Lower leg skin (tissue), 4 donors: Measurements from ENCODE around the gene AUTS2. TPM values are rescaled to one million over a fixed set of nuclear protein-coding genes. Genes with fewer than 3 reads are reported as not detected.

Experiments used
- DNase-seq, 2 donors: peaks; one replicate each; pipeline ENCODE4 v3.0.0-alpha.2; 2019; ENCODE audit warnings: low spot score in 2 of 2
- H3K4me3 ChIP-seq: fragments of 200-600 bp; sonication (generic); 2 replicates; pipeline ENCODE4 v1.5.1; 2017; ENCODE audit warnings: mild to moderate bottlenecking, low read depth; ENCODE audit not compliant: poor library complexity, severe bottlenecking
- POLR2A ChIP-seq, 2 donors: fragments of 450-650 bp; IDR thresholded peaks; one replicate each; pipeline ENCODE4 v1.6.1; 2016 to 2017; ENCODE audit warnings: antibody characterized with exemption in 2 of 2, mild to moderate bottlenecking in 1 of 2, moderate library complexity in 1 of 2
- WGBS, 2 donors: methylation state at CpG; one replicate each; pipeline ENCODE4 v1.1.5; 2018; 5-methylcytosine and 5-hydroxymethylcytosine counted together
- intact Hi-C: fragments of 100-400 bp; cut with DNase I; formaldehyde crosslinking; loops from one replicate; pipeline ENCODE4 v1.15.0; 2023; ENCODE audit warnings: low total_unique reads
- total RNA-seq, 4 donors: library from RNA; depleted of rRNA; stranded (reverse); fragments of >200 nt; gene quantifications; one replicate each; pipeline ENCODE4 v1.1.0, GENCODE V29; 2016
- TF ChIP-seq, protein P1 (sequence below), 3 donors: fragments of 450-650 bp; IDR thresholded peaks; one replicate each; pipeline ENCODE4 v1.5.1; 2016; ENCODE audit warnings: antibody characterized with exemption in 3 of 3, mild to moderate bottlenecking in 3 of 3, moderate library complexity in 2 of 3

The AUTS2 gene
- total RNA-seq, 4 donors from 2014 or later = 30.8 to 41.9 (median 40.5) TPM

DNA sequence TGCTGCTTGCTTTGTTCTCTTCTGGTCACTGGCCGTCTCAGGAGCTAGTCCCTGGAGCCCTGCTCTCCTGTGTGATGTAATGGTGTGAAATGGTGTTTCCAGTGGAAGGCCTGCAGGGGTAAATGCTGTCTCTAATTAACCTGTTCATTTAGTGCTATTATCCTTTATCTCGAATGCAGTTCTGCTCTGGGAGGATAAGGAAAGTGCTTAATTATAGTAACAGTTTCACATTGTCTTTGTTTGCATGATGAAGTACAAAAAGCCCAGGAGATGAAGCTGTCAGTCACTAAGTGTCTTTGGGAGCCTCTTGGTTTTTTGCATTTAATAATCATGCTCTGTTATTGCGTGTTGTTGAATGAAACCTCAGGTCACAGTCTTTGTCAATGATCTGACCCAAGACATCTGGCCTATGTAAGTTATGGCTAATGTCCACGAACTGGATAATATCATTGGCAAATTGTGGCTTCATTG is 778.3 kb downstream of the AUTS2 start:
- 73 to 81% methylated on average over 4 of the region's 4 CpGs for WGBS, 2 donors
- H3K4me3 ChIP-seq = no peak overlapping the region
- DNase-seq = no peak
- intact Hi-C loops = no loop called here
- no peak for TF ChIP-seq POLR2A (IDR thresholded peaks at IDR 0.05)
- TF ChIP-seq, protein P1, sequence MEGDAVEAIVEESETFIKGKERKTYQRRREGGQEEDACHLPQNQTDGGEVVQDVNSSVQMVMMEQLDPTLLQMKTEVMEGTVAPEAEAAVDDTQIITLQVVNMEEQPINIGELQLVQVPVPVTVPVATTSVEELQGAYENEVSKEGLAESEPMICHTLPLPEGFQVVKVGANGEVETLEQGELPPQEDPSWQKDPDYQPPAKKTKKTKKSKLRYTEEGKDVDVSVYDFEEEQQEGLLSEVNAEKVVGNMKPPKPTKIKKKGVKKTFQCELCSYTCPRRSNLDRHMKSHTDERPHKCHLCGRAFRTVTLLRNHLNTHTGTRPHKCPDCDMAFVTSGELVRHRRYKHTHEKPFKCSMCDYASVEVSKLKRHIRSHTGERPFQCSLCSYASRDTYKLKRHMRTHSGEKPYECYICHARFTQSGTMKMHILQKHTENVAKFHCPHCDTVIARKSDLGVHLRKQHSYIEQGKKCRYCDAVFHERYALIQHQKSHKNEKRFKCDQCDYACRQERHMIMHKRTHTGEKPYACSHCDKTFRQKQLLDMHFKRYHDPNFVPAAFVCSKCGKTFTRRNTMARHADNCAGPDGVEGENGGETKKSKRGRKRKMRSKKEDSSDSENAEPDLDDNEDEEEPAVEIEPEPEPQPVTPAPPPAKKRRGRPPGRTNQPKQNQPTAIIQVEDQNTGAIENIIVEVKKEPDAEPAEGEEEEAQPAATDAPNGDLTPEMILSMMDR (IDR thresholded peaks at IDR 0.05) = no peak

DNA sequence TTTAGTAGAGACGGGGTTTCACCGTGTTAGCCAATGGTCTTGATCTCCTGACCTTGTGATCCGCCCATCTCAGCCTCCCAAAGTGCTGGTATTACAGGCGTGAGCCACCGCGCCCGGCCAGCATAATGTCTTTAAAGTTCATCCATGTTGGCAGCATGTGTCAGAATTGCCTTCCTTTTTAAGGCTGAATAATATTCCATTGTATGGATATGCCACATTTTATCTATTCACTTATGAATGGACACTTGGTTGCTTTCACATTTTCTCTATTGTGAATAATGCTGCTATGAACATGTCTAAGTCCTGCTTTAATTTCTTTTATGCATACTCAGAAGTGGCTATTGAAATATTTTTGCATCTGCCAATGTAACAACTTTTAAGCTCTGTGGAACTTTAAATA is 779.7 kb downstream of the AUTS2 start:
- no peak for DNase-seq
- WGBS, 2 donors = 94 to 98% methylated on average over 7 of the region's 7 CpGs
- no peak overlapping the region for H3K4me3 ChIP-seq
- TF ChIP-seq, protein P1 (IDR thresholded peaks at IDR 0.05) = no peak
- no peak for TF ChIP-seq POLR2A (IDR thresholded peaks at IDR 0.05)
- intact Hi-C loops = no loop called here

DNA sequence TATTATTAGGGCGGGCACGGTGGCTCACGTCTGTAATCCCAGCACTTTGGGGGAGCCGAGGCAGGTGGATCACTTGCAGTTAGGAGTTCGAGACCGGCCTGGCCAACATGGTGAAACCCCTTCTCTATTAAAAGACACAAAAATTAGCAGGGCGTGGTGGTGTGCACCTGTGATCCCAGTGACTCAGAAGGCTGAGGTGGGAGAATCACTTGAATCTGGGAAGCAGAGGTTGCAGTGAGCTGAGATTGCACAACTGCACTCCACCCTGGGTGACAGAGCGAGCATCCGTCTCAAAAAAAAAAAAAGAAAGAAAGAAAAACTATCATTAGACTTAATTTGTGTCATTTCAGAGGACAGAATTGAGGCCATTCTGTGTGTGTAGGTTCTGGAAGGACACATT is 780.9 kb downstream of the AUTS2 start:
- H3K4me3 ChIP-seq = no peak overlapping the region
- WGBS, 2 donors = 78 to 84% methylated on average over 9 of the region's 9 CpGs
- DNase-seq = peak in 1 of 2 donors; percentile 36
- TF ChIP-seq, protein P1 (IDR thresholded peaks at IDR 0.05) = no peak
- TF ChIP-seq POLR2A (IDR thresholded peaks at IDR 0.05) = no peak
- intact Hi-C loops = no loop called here

DNA sequence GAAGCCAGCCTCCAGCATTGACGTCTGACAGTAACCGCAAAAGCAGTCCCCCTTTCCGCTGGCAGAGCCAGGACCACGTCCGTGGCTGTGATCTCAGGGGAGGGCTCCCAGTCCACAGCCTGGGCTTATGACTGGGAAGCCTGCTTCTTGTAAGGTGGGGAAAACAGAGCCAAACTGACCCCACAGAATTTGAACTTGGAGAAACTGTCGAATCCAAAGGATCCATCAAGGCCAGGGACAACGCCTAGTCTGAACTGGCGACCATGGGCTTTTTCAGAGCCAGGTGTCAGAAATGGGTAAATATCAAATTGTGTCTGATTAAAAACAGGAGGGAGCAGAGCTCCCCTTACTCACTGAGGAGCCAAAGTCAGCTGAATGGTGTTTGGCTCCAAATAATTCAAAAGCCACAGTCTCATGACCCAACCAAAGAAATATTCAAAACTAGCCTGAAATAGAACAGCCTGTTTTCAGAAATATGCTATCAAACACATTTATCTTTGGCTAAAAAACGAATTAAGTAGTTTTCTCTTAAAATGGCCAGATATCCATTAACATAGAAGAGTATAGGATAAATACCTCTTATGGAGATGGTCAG is 782.2 kb downstream of the AUTS2 start:
- H3K4me3 ChIP-seq = no peak overlapping the region
- intact Hi-C loops = no loop called here
- TF ChIP-seq, protein P1 (IDR thresholded peaks at IDR 0.05) = no peak
- TF ChIP-seq POLR2A (IDR thresholded peaks at IDR 0.05) = no peak
- DNase-seq = peak in 1 of 2 donors; percentile 32
- 77 to 78% methylated on average over 9 of the region's 9 CpGs for WGBS, 2 donors

DNA sequence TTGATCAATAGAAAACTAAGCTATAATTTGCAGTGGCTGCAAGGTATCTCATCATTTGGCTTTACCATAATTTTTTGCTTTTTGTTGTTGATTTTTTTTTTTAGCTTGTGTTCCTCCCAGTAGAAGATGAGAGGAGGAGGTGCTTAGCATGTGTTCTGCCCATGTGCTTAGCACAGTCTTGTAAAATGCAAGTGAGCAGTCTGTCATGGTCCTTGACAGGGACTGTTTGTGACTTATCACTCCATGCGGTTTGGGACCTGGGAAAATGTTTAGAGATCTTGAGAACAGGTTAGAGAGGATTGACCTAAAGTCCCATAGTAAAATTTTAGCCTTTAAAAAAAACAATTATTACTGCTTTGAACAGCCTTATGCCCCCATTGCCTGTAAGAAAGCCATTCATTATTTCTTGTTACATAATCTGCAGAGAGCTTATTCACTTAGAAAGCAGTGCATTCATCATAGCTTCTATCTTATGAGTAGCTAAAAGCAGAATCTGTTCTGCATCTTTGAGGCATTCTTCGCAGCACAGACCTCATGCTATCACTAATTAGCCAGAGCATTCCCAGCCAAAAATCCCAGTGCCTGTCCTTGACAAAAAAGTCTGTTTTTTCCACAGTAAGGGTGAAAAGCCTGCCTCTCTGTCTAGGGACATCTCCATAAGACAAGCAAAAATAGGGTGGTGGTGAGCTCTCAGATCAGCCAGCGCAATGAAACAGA is 784.9 kb downstream of the AUTS2 start:
- no peak overlapping the region for H3K4me3 ChIP-seq
- intact Hi-C loops = no loop called here
- WGBS, 2 donors = 88 to 90% methylated on average over 3 of the region's 3 CpGs
- no peak for DNase-seq
- TF ChIP-seq, protein P1 (IDR thresholded peaks at IDR 0.05) = no peak
- TF ChIP-seq POLR2A (IDR thresholded peaks at IDR 0.05) = no peak
